Endodermal cell (in vitro differentiated cells): ENCODE results near the gene COL8A1. TPM values are rescaled to one million over a fixed set of nuclear protein-coding genes. Genes with fewer than 3 reads are reported as not detected.

Experiments
- DNase-seq: peaks from one replicate; pipeline ENCODE4 v3.0.0-alpha.2; 2017
- H3K27ac ChIP-seq: 2 replicates; pipeline ENCODE4 v1.5.1; 2013; ENCODE audit warnings: mild to moderate bottlenecking, low read depth, low read length, moderate library complexity
- H3K27me3 ChIP-seq: 2 replicates; pipeline ENCODE4 v1.6.1; 2013; ENCODE audit warnings: mild to moderate bottlenecking, low read length, moderate library complexity; ENCODE audit not compliant: insufficient read depth, control insufficient read depth, poor library complexity, severe bottlenecking
- H3K36me3 ChIP-seq: 2 replicates; pipeline ENCODE4 v1.7.0; 2013; ENCODE audit warnings: mild to moderate bottlenecking, low read length, moderate library complexity; ENCODE audit not compliant: control insufficient read depth, insufficient read depth
- H3K4me1 ChIP-seq: one replicate; pipeline ENCODE4 v1.7.0; 2013; ENCODE audit warnings: low read length; ENCODE audit not compliant: control insufficient read depth, insufficient read depth
- H3K4me3 ChIP-seq: 2 replicates; pipeline ENCODE4 v1.5.1; 2013; ENCODE audit warnings: mild to moderate bottlenecking, low read length, moderate library complexity
- H3K9ac ChIP-seq: 2 replicates; pipeline ENCODE4 v1.6.1; 2013; ENCODE audit warnings: mild to moderate bottlenecking, low read length, moderate library complexity; ENCODE audit not compliant: poor library complexity, severe bottlenecking; ENCODE audit errors: extremely low read depth
- H3K9me3 ChIP-seq: 2 replicates; pipeline ENCODE4 v1.6.1; 2013; ENCODE audit warnings: mild to moderate bottlenecking, low read length, moderate library complexity; ENCODE audit not compliant: control insufficient read depth
- H3K27ac Mint-ChIP-seq: 2 replicates; pipeline ENCODE4 v1.8.0; 2020; ENCODE audit warnings: mixed read lengths
- H3K27me3 Mint-ChIP-seq: 2 replicates; pipeline ENCODE4 v1.8.0; 2021; ENCODE audit warnings: mild to moderate bottlenecking, mixed read lengths; ENCODE audit not compliant: insufficient read depth
- H3K36me3 Mint-ChIP-seq: 2 replicates; pipeline ENCODE4 v1.8.0; 2020; ENCODE audit warnings: low read depth, mixed read lengths
- H3K4me1 Mint-ChIP-seq: 2 replicates; pipeline ENCODE4 v1.8.0; 2020; ENCODE audit warnings: mixed read lengths
- H3K4me3 Mint-ChIP-seq: 2 replicates; pipeline ENCODE4 v1.8.0; 2020; ENCODE audit warnings: mild to moderate bottlenecking, moderate library complexity, mixed read lengths
- H3K9me3 Mint-ChIP-seq: 2 replicates; pipeline ENCODE4 v1.8.0; 2020; ENCODE audit warnings: mild to moderate bottlenecking, mixed read lengths
- WGBS, 2 experiments: methylation state at CpG; one replicate each; pipeline versions ENCODE4 v1.1.5 to v1.1.7; 2013; ENCODE audit warnings: missing lambda C conversion rate in 2 of 2, mixed read lengths in 1 of 2; ENCODE audit not compliant: insufficient coverage in 1 of 2, insufficient read length in 1 of 2; 5-methylcytosine and 5-hydroxymethylcytosine counted together
- total RNA-seq, 2 donors: library from RNA; stranded (reverse); fragmentation: NEBNext Ultra II Directional in 1 of 2; extraction: Animal tissue kit (Norgen Biotek cat#: 25700) in 1 of 2; gene quantifications; 2 replicates in 1 of 2; 3 replicates in 1 of 2; pipeline ENCODE4 v1.2.1, GENCODE V29; 2021
- TF ChIP-seq, protein P1 (sequence below): fragments of 200-600 bp; sonication (generic); conservative IDR thresholded peaks from 2 replicates; pipeline ENCODE4 v1.5.0; 2021; ENCODE audit warnings: antibody characterized with exemption, mild to moderate bottlenecking

Gene COL8A1
- total RNA-seq, 2 donors from 2014 or later, result 3.5 to 3.9 TPM

DNA sequence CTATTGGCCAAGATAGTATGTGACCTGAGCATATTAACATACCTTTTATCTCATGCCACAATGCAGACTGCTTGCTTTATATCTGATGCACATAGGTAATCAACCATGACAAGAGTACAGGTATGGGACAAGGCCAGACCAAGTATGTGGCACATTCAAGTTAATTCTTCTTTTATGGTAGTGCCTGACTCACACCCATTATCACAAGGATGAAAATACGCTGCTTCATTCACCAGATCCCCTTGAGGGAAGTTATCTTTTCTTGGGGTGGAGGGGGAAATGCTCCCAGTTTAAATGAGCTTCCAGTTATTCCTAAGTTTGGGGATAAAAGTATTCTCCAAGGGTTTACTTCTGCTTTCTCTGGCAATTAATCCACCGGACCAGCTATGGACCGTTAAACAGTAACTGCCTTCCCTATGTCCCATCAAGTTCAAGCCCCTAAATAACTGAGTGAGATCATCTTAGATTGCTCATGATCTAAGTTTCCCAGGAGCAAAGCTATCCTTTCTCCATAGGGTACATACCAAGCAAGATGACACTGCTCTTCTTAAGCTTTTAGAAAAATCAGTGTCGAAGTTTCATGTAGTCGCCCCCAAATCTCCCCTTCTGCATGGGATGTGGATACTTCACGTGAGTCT is 1.9 kb downstream of the COL8A1 start:
- TF ChIP-seq, protein P1, sequence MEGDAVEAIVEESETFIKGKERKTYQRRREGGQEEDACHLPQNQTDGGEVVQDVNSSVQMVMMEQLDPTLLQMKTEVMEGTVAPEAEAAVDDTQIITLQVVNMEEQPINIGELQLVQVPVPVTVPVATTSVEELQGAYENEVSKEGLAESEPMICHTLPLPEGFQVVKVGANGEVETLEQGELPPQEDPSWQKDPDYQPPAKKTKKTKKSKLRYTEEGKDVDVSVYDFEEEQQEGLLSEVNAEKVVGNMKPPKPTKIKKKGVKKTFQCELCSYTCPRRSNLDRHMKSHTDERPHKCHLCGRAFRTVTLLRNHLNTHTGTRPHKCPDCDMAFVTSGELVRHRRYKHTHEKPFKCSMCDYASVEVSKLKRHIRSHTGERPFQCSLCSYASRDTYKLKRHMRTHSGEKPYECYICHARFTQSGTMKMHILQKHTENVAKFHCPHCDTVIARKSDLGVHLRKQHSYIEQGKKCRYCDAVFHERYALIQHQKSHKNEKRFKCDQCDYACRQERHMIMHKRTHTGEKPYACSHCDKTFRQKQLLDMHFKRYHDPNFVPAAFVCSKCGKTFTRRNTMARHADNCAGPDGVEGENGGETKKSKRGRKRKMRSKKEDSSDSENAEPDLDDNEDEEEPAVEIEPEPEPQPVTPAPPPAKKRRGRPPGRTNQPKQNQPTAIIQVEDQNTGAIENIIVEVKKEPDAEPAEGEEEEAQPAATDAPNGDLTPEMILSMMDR, result no peak
- no peaks in the 10 kb centered on the region for H3K36me3 ChIP-seq
- H3K4me3 Mint-ChIP-seq, result no peak overlapping the region
- H3K27ac Mint-ChIP-seq, result no peak overlapping the region
- H3K27ac ChIP-seq, result no peak overlapping the region
- WGBS, 2 experiments, result 93 to 95% methylated on average over 4 to 6 of the region's 6 CpGs
- H3K27me3 ChIP-seq, result peaks cover 50% of the 10 kb centered on the region
- H3K4me1 Mint-ChIP-seq, result peaks cover 67% of the 10 kb centered on the region
- H3K4me1 ChIP-seq, result peaks cover 27% of the 10 kb centered on the region
- H3K36me3 Mint-ChIP-seq, result no peaks in the 10 kb centered on the region
- no peak for DNase-seq
- peaks cover 53% of the 10 kb centered on the region for H3K27me3 Mint-ChIP-seq
- no peaks in the 10 kb centered on the region for H3K9me3 Mint-ChIP-seq
- H3K9ac ChIP-seq, result no peak overlapping the region
- no peaks in the 10 kb centered on the region for H3K9me3 ChIP-seq
- H3K4me3 ChIP-seq, result peak overlapping the region; percentile 80

- no peaks in the 10 kb centered on the region for H3K9me3 Mint-ChIP-seq
- Histone ChIP-seq H3K36me3 (no peaks in the 10 kb centered on the region), H3K27ac (no peak overlapping the region), H3K4me3 (peak overlapping the region; percentile 67), H3K9ac (no peak overlapping the region), H3K4me1 (peaks cover 38% of the 10 kb centered on the region), H3K9me3 (no peaks in the 10 kb centered on the region), H3K27me3 (peaks cover 42% of the 10 kb centered on the region)
- no peaks in the 10 kb centered on the region for H3K36me3 Mint-ChIP-seq
- peaks cover 45% of the 10 kb centered on the region for H3K27me3 Mint-ChIP-seq
- no peak overlapping the region for H3K4me3 Mint-ChIP-seq
- peaks cover 76% of the 10 kb centered on the region for H3K4me1 Mint-ChIP-seq
- TF ChIP-seq, protein P1, result no peak
- H3K27ac Mint-ChIP-seq, result no peak overlapping the region
- DNase-seq, result no peak
- WGBS, 2 experiments, result 96% methylated on average over 2 of the region's 2 CpGs; no CpG with 5 or more reads in 1 of the 2 experiments
These were observed 3.1 kb downstream of the COL8A1 start for GRCh38 chr3:99641480-99641879.

- WGBS, 2 experiments, result 65 to 83% methylated on average over 1 of the region's 1 CpG
- peaks cover 40% of the 10 kb centered on the region for H3K27me3 Mint-ChIP-seq
These were observed 3.6 kb downstream of the COL8A1 start for GRCh38 chr3:99641982-99642381.

More at GRCh38 chr3:99641982-99642381, 3.6 kb downstream of the COL8A1 start:
- Histone ChIP-seq H3K4me3 (peak overlapping the region; percentile 67), H3K4me1 (peaks cover 42% of the 10 kb centered on the region), H3K27ac (no peak overlapping the region), H3K9ac (peak overlapping the region; percentile 18), H3K36me3 (no peaks in the 10 kb centered on the region), H3K9me3 (no peaks in the 10 kb centered on the region), H3K27me3 (peaks cover 37% of the 10 kb centered on the region)
- H3K4me3 Mint-ChIP-seq, result no peak overlapping the region
- H3K27ac Mint-ChIP-seq, result no peak overlapping the region
- no peak for DNase-seq
- H3K36me3 Mint-ChIP-seq, result no peaks in the 10 kb centered on the region
- no peaks in the 10 kb centered on the region for H3K9me3 Mint-ChIP-seq
- TF ChIP-seq, protein P1, result no peak
- peaks cover 75% of the 10 kb centered on the region for H3K4me1 Mint-ChIP-seq
